HG03520 (cell line): ENCODE results near the gene SRL.
"Not testable (repeated sequence)": the region's sequence is repeated elsewhere in the genome, so short reads cannot be mapped to it uniquely, and the experiment has no call there.

Source experiments
- ATAC-seq: cut with Tn5 transposase; IDR thresholded peaks from one replicate; pipeline ENCODE4 v1.9.1; 2021; ENCODE audit warnings: mild to moderate bottlenecking, moderate library complexity; ENCODE audit not compliant: unreplicated experiment

The SRL gene

GRCh38 chr16:4231367-4231766 is 10.5 kb downstream of the SRL start:
- ATAC-seq, result no peak

- no peak for ATAC-seq
Measured at GRCh38 chr16:4227040-4227332, 14.9 kb downstream of the SRL start.

- no peak for ATAC-seq
Measured at GRCh38 chr16:4226251-4227039, 15.4 kb downstream of the SRL start.

- ATAC-seq, result no peak
Measured at GRCh38 chr16:4225075-4225474, 16.8 kb downstream of the SRL start.

- no peak for ATAC-seq
Measured at GRCh38 chr16:4220358-4220757, 21.5 kb downstream of the SRL start.

GRCh38 chr16:4218202-4218601 is 23.7 kb downstream of the SRL start:
- no peak for ATAC-seq

GRCh38 chr16:4217204-4218131 is 24.4 kb downstream of the SRL start:
- no peak for ATAC-seq

GRCh38 chr16:4216596-4216995 is 25.3 kb downstream of the SRL start:
- ATAC-seq, result no peak

GRCh38 chr16:4215106-4215505 is 26.8 kb downstream of the SRL start:
- ATAC-seq, result no peak

GRCh38 chr16:4214215-4214621 is 27.7 kb downstream of the SRL start:
- ATAC-seq, result no peak

- ATAC-seq, result no peak
Measured at GRCh38 chr16:4213737-4214136, 28.1 kb downstream of the SRL start.

- ATAC-seq, result no peak
Measured at GRCh38 chr16:4212934-4213296, 29.0 kb downstream of the SRL start.

- ATAC-seq, result no peak
Measured at GRCh38 chr16:4212211-4212933, 29.5 kb downstream of the SRL start.

- ATAC-seq, result not testable (repeated sequence)
Measured at GRCh38 chr16:4211445-4212210, 30.3 kb downstream of the SRL start.

- no peak for ATAC-seq
Measured at GRCh38 chr16:4209666-4210065, 32.2 kb downstream of the SRL start.

GRCh38 chr16:4208341-4208751 is 33.5 kb downstream of the SRL start:
- ATAC-seq, result no peak

GRCh38 chr16:4207683-4208340 is 34.1 kb downstream of the SRL start:
- no peak for ATAC-seq

GRCh38 chr16:4207229-4207628 is 34.7 kb downstream of the SRL start:
- no peak for ATAC-seq

- ATAC-seq, result no peak
Measured at GRCh38 chr16:4206680-4207079, 35.2 kb downstream of the SRL start.

- ATAC-seq, result no peak
Measured at GRCh38 chr16:4205971-4206370, 35.9 kb downstream of the SRL start.
